Neural cell (in vitro differentiated cells): ENCODE measurements around the gene CCDC50. TPM values are rescaled to one million over a fixed set of nuclear protein-coding genes. Genes with fewer than 3 reads are reported as not detected.

Experiments
- H2AFZ ChIP-seq: fragments of 200-600, 300-800 bp; sonication (generic), shearing (Covaris generic); 2 replicates; pipeline ENCODE4 v1.6.0; 2014; ENCODE audit warnings: low read depth, mild to moderate bottlenecking, antibody characterized with exemption, low read length, moderate library complexity
- H3F3A ChIP-seq: fragments of 200-600 bp; shearing (Covaris generic); 2 replicates; pipeline ENCODE4 v1.6.1; 2016; ENCODE audit warnings: mild to moderate bottlenecking, moderate library complexity, mixed read lengths, antibody characterized with exemption, low read length; ENCODE audit not compliant: insufficient read depth, poor library complexity, severe bottlenecking
- H3K27ac ChIP-seq: fragments of 200-600, 300-800 bp; sonication (generic), shearing (Covaris generic); 2 replicates; pipeline ENCODE4 v1.5.1; 2014; ENCODE audit warnings: mild to moderate bottlenecking, low read length, moderate library complexity
- H3K27me3 ChIP-seq: fragments of 300-800, 200-600 bp; sonication (generic), shearing (Covaris generic); 2 replicates; pipeline ENCODE4 v1.6.0; 2014; ENCODE audit warnings: mild to moderate bottlenecking, low read depth, low read length, moderate library complexity; ENCODE audit not compliant: insufficient read depth
- H3K36me3 ChIP-seq: fragments of 300-800, 200-600 bp; sonication (generic), shearing (Covaris generic); 2 replicates; pipeline ENCODE4 v1.5.1; 2014; ENCODE audit warnings: mild to moderate bottlenecking, antibody characterized with exemption, low read length, moderate library complexity; ENCODE audit not compliant: insufficient read depth
- H3K4me2 ChIP-seq: fragments of 300-800, 200-600 bp; sonication (generic), shearing (Covaris generic); 2 replicates; pipeline ENCODE4 v1.6.0; 2014; ENCODE audit warnings: mild to moderate bottlenecking, low read length
- H3K4me3 ChIP-seq: fragments of 300-800, 200-600 bp; sonication (generic), shearing (Covaris generic); 2 replicates; pipeline ENCODE4 v1.5.1; 2014; ENCODE audit warnings: mild to moderate bottlenecking, low read length, moderate library complexity
- H3K79me2 ChIP-seq: fragments of 200-600 bp; shearing (Covaris generic); replicated peaks from 2 replicates; pipeline ENCODE4 v1.6.0; 2014; ENCODE audit warnings: mild to moderate bottlenecking, low read length, moderate library complexity; ENCODE audit not compliant: insufficient read depth
- H3K9ac ChIP-seq: fragments of 300-800, 200-600 bp; sonication (generic), shearing (Covaris generic); 2 replicates; pipeline ENCODE4 v1.6.1; 2016; ENCODE audit warnings: mild to moderate bottlenecking, low read length, mixed read lengths
- H3K9me2 ChIP-seq: fragments of 200-600 bp; shearing (Covaris generic); 2 replicates; pipeline ENCODE4 v1.6.1; 2016; ENCODE audit warnings: mild to moderate bottlenecking, low read length, mixed read lengths; ENCODE audit not compliant: insufficient read depth
- H3K9me3 ChIP-seq: fragments of 200-600, 300-800 bp; sonication (generic), shearing (Covaris generic); 2 replicates; pipeline ENCODE4 v1.6.1; 2016; ENCODE audit warnings: mild to moderate bottlenecking, mixed run types, low read length, moderate library complexity, mixed read lengths
- H4K20me1 ChIP-seq: fragments of 200-600 bp; shearing (Covaris generic); 2 replicates; pipeline ENCODE4 v1.6.1; 2016; ENCODE audit warnings: mild to moderate bottlenecking, mixed run types; ENCODE audit not compliant: insufficient read depth
- EP300 ChIP-seq: fragments of 450-650 bp; conservative IDR thresholded peaks from 2 replicates; pipeline ENCODE4 v1.6.1; 2014; ENCODE audit warnings: antibody characterized with exemption, mild to moderate bottlenecking, moderate library complexity; ENCODE audit not compliant: poor library complexity, severe bottlenecking
- EZH2 ChIP-seq: fragments of 200-600, 300-800 bp; shearing (Covaris generic), sonication (generic); IDR thresholded peaks from 2 replicates; pipeline ENCODE4 v1.6.1; 2014; ENCODE audit warnings: antibody characterized with exemption, low read length, borderline replicate concordance, mild to moderate bottlenecking; ENCODE audit not compliant: insufficient read depth, poor library complexity, severe bottlenecking
- MXI1 ChIP-seq: fragments of 450-650 bp; conservative IDR thresholded peaks from 2 replicates; pipeline ENCODE4 v1.6.1; 2014; ENCODE audit warnings: antibody characterized with exemption, mild to moderate bottlenecking; ENCODE audit not compliant: poor library complexity, severe bottlenecking
- POLR2AphosphoS5 ChIP-seq: IDR thresholded peaks from 2 replicates; pipeline ENCODE4 v1.6.1; 2012
- RAD21 ChIP-seq: fragments of 450-650 bp; conservative IDR thresholded peaks from 2 replicates; pipeline ENCODE4 v1.6.1; 2014; ENCODE audit warnings: antibody characterized with exemption, mild to moderate bottlenecking, moderate library complexity
- SMC3 ChIP-seq: fragments of 450-650 bp; conservative IDR thresholded peaks from 2 replicates; pipeline ENCODE4 v1.6.1; 2014; ENCODE audit warnings: antibody characterized with exemption, mild to moderate bottlenecking, moderate library complexity; ENCODE audit not compliant: poor library complexity
- TAF1 ChIP-seq: IDR thresholded peaks from 2 replicates; pipeline ENCODE4 v1.6.1; 2012; ENCODE audit warnings: low read depth
- polyA plus RNA-seq: library from polyadenylated mRNA; depleted of rRNA; stranded (reverse); fragments of >200 nt; gene quantifications from 2 replicates; pipeline ENCODE4 v1.2.3, GENCODE V29; 2014
- TF ChIP-seq, protein P1 (sequence below): IDR thresholded peaks from 2 replicates; pipeline ENCODE4 v1.6.1; 2012; ENCODE audit warnings: borderline replicate concordance
- TF ChIP-seq, protein P2 (sequence below): fragments of 450-650 bp; IDR thresholded peaks from 2 replicates; pipeline ENCODE4 v1.5.1; 2014; ENCODE audit warnings: antibody characterized with exemption, mild to moderate bottlenecking, moderate library complexity; ENCODE audit not compliant: poor library complexity, severe bottlenecking

Gene CCDC50
- polyA plus RNA-seq, 1 donor from 2014 or later = 58.2 TPM

- Histone ChIP-seq H3K9ac (no peak overlapping the region), H3K4me3 (no peak overlapping the region), H2AFZ (no peak overlapping the region), H3K36me3 (no peaks in the 10 kb centered on the region), H3K9me2 (no peaks in the 10 kb centered on the region), H3K79me2 (no peaks in the 10 kb centered on the region), H3K4me2 (no peak overlapping the region), H3K9me3 (no peaks in the 10 kb centered on the region), H3K27me3 (no peaks in the 10 kb centered on the region), H4K20me1 (no peaks in the 10 kb centered on the region), H3K27ac (no peak overlapping the region), H3F3A (no peaks in the 10 kb centered on the region)
- TF ChIP-seq SMC3 = no peak
- no peak for TF ChIP-seq MXI1
- no peak for TF ChIP-seq TAF1
- TF ChIP-seq, protein P1, sequence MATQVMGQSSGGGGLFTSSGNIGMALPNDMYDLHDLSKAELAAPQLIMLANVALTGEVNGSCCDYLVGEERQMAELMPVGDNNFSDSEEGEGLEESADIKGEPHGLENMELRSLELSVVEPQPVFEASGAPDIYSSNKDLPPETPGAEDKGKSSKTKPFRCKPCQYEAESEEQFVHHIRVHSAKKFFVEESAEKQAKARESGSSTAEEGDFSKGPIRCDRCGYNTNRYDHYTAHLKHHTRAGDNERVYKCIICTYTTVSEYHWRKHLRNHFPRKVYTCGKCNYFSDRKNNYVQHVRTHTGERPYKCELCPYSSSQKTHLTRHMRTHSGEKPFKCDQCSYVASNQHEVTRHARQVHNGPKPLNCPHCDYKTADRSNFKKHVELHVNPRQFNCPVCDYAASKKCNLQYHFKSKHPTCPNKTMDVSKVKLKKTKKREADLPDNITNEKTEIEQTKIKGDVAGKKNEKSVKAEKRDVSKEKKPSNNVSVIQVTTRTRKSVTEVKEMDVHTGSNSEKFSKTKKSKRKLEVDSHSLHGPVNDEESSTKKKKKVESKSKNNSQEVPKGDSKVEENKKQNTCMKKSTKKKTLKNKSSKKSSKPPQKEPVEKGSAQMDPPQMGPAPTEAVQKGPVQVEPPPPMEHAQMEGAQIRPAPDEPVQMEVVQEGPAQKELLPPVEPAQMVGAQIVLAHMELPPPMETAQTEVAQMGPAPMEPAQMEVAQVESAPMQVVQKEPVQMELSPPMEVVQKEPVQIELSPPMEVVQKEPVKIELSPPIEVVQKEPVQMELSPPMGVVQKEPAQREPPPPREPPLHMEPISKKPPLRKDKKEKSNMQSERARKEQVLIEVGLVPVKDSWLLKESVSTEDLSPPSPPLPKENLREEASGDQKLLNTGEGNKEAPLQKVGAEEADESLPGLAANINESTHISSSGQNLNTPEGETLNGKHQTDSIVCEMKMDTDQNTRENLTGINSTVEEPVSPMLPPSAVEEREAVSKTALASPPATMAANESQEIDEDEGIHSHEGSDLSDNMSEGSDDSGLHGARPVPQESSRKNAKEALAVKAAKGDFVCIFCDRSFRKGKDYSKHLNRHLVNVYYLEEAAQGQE = no peak
- TF ChIP-seq POLR2AphosphoS5 = no peak
- TF ChIP-seq, protein P2, sequence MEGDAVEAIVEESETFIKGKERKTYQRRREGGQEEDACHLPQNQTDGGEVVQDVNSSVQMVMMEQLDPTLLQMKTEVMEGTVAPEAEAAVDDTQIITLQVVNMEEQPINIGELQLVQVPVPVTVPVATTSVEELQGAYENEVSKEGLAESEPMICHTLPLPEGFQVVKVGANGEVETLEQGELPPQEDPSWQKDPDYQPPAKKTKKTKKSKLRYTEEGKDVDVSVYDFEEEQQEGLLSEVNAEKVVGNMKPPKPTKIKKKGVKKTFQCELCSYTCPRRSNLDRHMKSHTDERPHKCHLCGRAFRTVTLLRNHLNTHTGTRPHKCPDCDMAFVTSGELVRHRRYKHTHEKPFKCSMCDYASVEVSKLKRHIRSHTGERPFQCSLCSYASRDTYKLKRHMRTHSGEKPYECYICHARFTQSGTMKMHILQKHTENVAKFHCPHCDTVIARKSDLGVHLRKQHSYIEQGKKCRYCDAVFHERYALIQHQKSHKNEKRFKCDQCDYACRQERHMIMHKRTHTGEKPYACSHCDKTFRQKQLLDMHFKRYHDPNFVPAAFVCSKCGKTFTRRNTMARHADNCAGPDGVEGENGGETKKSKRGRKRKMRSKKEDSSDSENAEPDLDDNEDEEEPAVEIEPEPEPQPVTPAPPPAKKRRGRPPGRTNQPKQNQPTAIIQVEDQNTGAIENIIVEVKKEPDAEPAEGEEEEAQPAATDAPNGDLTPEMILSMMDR = no peak
- TF ChIP-seq RAD21 = no peak
- no peak for TF ChIP-seq EP300
- no peak for TF ChIP-seq EZH2
These were observed 95.7 kb downstream of the CCDC50 start for GRCh38 chr3:191424881-191425280.

GRCh38 chr3:191425322-191425734, 96.1 kb downstream of the CCDC50 start:
- no peaks in the 10 kb centered on the region for H3K79me2 ChIP-seq
- H3K27me3 ChIP-seq = no peaks in the 10 kb centered on the region
- no peak overlapping the region for H3K9ac ChIP-seq
- H3K9me3 ChIP-seq = no peaks in the 10 kb centered on the region
- no peak overlapping the region for H3K4me3 ChIP-seq
- H3K36me3 ChIP-seq = no peaks in the 10 kb centered on the region
- no peaks in the 10 kb centered on the region for H3F3A ChIP-seq
- H3K4me2 ChIP-seq = no peak overlapping the region
- H2AFZ ChIP-seq = no peak overlapping the region
- H3K27ac ChIP-seq = no peak overlapping the region
- TF ChIP-seq RAD21 (no peak), POLR2AphosphoS5 (no peak), EZH2 (no peak), MXI1 (no peak), EP300 (no peak), TAF1 (no peak), SMC3 (no peak)
- TF ChIP-seq, protein P1 = no peak
- TF ChIP-seq, protein P2 = no peak
- no peaks in the 10 kb centered on the region for H3K9me2 ChIP-seq
- no peaks in the 10 kb centered on the region for H4K20me1 ChIP-seq
